HL-60 (cell line): ENCODE measurements around the gene CCDC51.

Source experiments
- DNase-seq, 2 experiments: peaks; one replicate each; pipeline ENCODE4 v3.0.0-alpha.2; 2010 to 2020; ENCODE audit warnings: low read depth in 1 of 2, low spot score in 1 of 2
- H3K27ac ChIP-seq: fragments of 250-450 bp; sonication (Bioruptor Pico); replicated peaks from 2 replicates; pipeline ENCODE4 v1.5.1; 2020; ENCODE audit warnings: mild to moderate bottlenecking, moderate library complexity
- H3K27me3 ChIP-seq: fragments of 250-450 bp; sonication (Bioruptor Pico); 2 replicates; pipeline ENCODE4 v1.5.1; 2021; ENCODE audit warnings: mild to moderate bottlenecking, moderate library complexity; ENCODE audit not compliant: insufficient read depth, poor library complexity, severe bottlenecking
- H3K4me3 ChIP-seq: replicated peaks from 2 replicates; pipeline ENCODE4 v1.5.1; 2011; ENCODE audit warnings: mild to moderate bottlenecking, control low read depth, low read length; ENCODE audit not compliant: insufficient read depth
- GABPA ChIP-seq: IDR thresholded peaks from 2 replicates; pipeline ENCODE4 v1.6.1; 2012; ENCODE audit warnings: low read depth
- POLR2AphosphoS5 ChIP-seq: IDR thresholded peaks from 2 replicates; pipeline ENCODE4 v1.6.1; 2012; ENCODE audit warnings: low read depth
- SPI1 ChIP-seq: IDR thresholded peaks from 2 replicates; pipeline ENCODE4 v1.6.1; 2012; ENCODE audit warnings: low read depth, mild to moderate bottlenecking, borderline replicate concordance
- TF ChIP-seq, protein P1 (sequence below): IDR thresholded peaks from one replicate; pipeline ENCODE4 v1.5.1; 2011; ENCODE audit warnings: low read length, control low read depth, inconsistent platforms; ENCODE audit not compliant: insufficient read depth
- TF ChIP-seq, protein P2 (sequence below): IDR thresholded peaks from 2 replicates; pipeline ENCODE4 v1.6.1; 2012; ENCODE audit warnings: low read depth; ENCODE audit not compliant: insufficient replicate concordance

CCDC51 gene

DNA sequence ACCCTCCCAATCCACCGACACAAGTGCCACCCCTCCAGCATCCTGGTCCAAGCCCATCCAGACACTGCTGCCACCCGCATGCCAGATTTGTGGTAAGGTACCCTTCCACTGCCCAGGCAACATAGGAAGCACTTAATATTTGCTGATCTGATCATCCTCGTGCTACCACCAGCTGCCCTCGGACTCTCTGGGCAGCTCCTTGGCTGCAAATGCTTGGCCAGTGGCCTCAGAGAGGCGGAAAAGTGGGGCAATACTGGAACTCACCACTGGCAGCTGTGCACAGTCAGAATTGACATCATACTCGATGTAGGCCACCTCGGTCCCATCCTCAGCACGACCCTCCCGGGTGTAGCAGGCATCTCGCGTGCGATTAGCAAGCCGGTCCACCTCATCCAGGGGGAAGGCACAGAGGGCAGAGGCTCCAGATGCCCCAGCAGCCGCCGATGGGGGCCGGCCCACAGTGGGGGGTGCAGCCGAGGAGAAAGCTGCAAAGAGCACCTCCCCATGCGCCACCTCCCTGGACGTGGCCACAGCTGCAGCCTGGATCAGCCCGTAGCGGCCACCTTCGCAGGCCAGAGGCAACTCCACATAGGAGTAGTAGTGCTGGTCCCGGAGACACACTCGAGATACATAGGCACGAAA lies 16.6 kb downstream of the CCDC51 start:
- Histone ChIP-seq H3K27me3 (no peaks in the 10 kb centered on the region), H3K27ac (no peak overlapping the region), H3K4me3 (no peak overlapping the region)
- DNase-seq, result no peak
- TF ChIP-seq POLR2AphosphoS5 (no peak), SPI1 (no peak), GABPA (no peak)
- TF ChIP-seq, protein P1, sequence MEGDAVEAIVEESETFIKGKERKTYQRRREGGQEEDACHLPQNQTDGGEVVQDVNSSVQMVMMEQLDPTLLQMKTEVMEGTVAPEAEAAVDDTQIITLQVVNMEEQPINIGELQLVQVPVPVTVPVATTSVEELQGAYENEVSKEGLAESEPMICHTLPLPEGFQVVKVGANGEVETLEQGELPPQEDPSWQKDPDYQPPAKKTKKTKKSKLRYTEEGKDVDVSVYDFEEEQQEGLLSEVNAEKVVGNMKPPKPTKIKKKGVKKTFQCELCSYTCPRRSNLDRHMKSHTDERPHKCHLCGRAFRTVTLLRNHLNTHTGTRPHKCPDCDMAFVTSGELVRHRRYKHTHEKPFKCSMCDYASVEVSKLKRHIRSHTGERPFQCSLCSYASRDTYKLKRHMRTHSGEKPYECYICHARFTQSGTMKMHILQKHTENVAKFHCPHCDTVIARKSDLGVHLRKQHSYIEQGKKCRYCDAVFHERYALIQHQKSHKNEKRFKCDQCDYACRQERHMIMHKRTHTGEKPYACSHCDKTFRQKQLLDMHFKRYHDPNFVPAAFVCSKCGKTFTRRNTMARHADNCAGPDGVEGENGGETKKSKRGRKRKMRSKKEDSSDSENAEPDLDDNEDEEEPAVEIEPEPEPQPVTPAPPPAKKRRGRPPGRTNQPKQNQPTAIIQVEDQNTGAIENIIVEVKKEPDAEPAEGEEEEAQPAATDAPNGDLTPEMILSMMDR, result no peak
- TF ChIP-seq, protein P2, sequence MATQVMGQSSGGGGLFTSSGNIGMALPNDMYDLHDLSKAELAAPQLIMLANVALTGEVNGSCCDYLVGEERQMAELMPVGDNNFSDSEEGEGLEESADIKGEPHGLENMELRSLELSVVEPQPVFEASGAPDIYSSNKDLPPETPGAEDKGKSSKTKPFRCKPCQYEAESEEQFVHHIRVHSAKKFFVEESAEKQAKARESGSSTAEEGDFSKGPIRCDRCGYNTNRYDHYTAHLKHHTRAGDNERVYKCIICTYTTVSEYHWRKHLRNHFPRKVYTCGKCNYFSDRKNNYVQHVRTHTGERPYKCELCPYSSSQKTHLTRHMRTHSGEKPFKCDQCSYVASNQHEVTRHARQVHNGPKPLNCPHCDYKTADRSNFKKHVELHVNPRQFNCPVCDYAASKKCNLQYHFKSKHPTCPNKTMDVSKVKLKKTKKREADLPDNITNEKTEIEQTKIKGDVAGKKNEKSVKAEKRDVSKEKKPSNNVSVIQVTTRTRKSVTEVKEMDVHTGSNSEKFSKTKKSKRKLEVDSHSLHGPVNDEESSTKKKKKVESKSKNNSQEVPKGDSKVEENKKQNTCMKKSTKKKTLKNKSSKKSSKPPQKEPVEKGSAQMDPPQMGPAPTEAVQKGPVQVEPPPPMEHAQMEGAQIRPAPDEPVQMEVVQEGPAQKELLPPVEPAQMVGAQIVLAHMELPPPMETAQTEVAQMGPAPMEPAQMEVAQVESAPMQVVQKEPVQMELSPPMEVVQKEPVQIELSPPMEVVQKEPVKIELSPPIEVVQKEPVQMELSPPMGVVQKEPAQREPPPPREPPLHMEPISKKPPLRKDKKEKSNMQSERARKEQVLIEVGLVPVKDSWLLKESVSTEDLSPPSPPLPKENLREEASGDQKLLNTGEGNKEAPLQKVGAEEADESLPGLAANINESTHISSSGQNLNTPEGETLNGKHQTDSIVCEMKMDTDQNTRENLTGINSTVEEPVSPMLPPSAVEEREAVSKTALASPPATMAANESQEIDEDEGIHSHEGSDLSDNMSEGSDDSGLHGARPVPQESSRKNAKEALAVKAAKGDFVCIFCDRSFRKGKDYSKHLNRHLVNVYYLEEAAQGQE, result no peak

DNA sequence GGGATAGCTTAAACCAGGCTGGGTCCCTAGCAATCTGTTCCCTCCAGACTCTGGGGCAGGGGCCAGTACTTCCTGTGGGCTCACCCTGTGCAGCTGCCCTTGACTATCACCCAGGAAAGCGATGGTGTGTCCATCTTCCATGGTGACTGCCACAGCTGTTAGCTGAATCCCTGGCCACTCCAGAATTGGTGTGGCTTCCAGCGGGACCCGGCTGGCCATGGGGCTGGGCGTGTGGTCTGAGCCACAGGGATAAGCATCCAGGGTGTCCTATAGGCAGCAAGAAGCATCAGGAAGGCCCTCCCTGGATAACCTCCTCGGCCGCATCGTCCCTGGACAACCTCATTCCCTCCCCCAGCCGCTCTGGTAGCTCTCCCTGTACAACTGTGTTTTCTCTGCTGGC lies 17.2 kb downstream of the CCDC51 start:
- Histone ChIP-seq H3K27me3 (no peaks in the 10 kb centered on the region), H3K4me3 (no peak overlapping the region), H3K27ac (no peak overlapping the region)
- TF ChIP-seq SPI1 (no peak), GABPA (no peak), POLR2AphosphoS5 (no peak)
- TF ChIP-seq, protein P2, result no peak
- TF ChIP-seq, protein P1, result no peak
- DNase-seq, result no peak

DNA sequence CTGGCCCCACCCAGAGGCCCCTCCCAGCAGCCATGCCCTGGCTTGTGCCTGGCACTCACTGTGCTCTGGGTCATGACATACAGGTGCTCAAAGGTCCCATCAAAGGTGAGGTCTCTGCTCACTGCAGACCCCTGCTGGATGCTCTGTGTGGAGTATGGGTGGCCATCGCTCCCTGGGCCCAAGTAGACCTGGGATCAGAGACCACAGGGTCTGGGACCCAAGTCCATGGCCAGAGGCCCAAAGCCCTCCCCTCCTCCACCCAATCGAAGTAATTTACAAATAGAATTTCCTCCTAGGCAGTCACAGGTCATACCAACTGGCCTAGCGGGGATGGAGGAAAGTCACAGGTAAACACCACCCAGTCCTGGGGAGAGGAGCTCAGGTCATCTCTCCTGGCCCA lies 17.6 kb downstream of the CCDC51 start:
- Histone ChIP-seq H3K4me3 (no peak overlapping the region), H3K27me3 (no peaks in the 10 kb centered on the region), H3K27ac (no peak overlapping the region)
- no peak for TF ChIP-seq SPI1
- TF ChIP-seq GABPA, result no peak
- TF ChIP-seq, protein P2, result no peak
- TF ChIP-seq, protein P1, result no peak
- TF ChIP-seq POLR2AphosphoS5, result no peak
- no peak for DNase-seq
